Loucy (cell line): Measurements from ENCODE around the gene CEP43.

Experiments used
- CTCF ChIP-seq: fragments of 200-600 bp; sonication (generic); conservative IDR thresholded peaks from 2 replicates; pipeline ENCODE4 v1.5.1; 2014; ENCODE audit warnings: mild to moderate bottlenecking, antibody characterized with exemption, low read length
- EZH2phosphoT487 ChIP-seq: fragments of 200-600 bp; IDR thresholded peaks from 2 replicates; pipeline ENCODE4 v1.6.1; 2018; ENCODE audit warnings: antibody characterized with exemption, mild to moderate bottlenecking, moderate library complexity, borderline replicate concordance

GRCh38 chr6:166999145-166999883, at the start of gene CEP43:
- no peak for TF ChIP-seq CTCF
- TF ChIP-seq EZH2phosphoT487: no peak
